ENCODE measurements around the gene PTPRE.

DNA sequence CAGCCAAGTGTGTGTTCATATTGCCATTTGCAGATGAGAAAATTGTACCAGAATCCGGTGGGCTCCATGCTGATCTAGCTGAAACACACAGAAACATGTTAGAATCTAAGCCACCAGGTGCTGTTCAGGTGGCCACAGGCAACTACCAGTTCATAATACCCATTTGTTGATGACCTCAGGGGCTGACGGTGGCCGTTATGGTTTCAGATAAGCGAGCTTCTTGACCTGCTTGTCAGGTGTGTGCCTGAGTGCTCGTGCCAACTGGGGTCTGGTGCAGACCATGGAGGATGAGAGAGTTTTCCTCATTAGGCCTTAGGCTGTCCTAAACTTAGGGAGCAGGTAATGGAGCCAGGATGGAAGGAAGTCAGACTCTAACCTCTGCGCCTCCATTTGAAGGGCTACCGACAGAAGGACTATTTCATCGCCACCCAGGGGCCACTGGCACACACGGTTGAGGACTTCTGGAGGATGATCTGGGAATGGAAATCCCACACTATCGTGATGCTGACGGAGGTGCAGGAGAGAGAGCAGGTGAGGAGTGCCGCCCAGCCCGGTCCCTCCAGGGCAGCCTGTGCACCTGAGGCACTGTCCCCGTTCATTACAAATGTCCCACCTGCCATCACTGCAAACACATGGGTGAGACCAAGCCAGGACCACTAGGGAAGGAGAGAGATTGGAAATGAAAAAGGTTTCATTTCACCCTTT lies 166.2 kb downstream of the PTPRE start:
- TF ChIP-seq, protein P1, sequence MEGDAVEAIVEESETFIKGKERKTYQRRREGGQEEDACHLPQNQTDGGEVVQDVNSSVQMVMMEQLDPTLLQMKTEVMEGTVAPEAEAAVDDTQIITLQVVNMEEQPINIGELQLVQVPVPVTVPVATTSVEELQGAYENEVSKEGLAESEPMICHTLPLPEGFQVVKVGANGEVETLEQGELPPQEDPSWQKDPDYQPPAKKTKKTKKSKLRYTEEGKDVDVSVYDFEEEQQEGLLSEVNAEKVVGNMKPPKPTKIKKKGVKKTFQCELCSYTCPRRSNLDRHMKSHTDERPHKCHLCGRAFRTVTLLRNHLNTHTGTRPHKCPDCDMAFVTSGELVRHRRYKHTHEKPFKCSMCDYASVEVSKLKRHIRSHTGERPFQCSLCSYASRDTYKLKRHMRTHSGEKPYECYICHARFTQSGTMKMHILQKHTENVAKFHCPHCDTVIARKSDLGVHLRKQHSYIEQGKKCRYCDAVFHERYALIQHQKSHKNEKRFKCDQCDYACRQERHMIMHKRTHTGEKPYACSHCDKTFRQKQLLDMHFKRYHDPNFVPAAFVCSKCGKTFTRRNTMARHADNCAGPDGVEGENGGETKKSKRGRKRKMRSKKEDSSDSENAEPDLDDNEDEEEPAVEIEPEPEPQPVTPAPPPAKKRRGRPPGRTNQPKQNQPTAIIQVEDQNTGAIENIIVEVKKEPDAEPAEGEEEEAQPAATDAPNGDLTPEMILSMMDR (IDR thresholded peaks at IDR 0.05), result no peak
- TF ChIP-seq POLR2A (IDR thresholded peaks at IDR 0.05), result no peak

Measured in upper lobe of left lung (tissue), 4 donors.